RKO (cell line): ENCODE results near the gene MUC3A.
A peak's percentile ranks its signal among the peaks of the same experiment; 100 is the strongest.
"Not testable (repeated sequence)": the region's sequence is repeated elsewhere in the genome, so short reads cannot be mapped to it uniquely, and the experiment has no call there.

Source experiments
- DNase-seq: peaks from one replicate; pipeline ENCODE4 v3.0.0-alpha.2; 2016; ENCODE audit warnings: low spot score

MUC3A gene

DNA sequence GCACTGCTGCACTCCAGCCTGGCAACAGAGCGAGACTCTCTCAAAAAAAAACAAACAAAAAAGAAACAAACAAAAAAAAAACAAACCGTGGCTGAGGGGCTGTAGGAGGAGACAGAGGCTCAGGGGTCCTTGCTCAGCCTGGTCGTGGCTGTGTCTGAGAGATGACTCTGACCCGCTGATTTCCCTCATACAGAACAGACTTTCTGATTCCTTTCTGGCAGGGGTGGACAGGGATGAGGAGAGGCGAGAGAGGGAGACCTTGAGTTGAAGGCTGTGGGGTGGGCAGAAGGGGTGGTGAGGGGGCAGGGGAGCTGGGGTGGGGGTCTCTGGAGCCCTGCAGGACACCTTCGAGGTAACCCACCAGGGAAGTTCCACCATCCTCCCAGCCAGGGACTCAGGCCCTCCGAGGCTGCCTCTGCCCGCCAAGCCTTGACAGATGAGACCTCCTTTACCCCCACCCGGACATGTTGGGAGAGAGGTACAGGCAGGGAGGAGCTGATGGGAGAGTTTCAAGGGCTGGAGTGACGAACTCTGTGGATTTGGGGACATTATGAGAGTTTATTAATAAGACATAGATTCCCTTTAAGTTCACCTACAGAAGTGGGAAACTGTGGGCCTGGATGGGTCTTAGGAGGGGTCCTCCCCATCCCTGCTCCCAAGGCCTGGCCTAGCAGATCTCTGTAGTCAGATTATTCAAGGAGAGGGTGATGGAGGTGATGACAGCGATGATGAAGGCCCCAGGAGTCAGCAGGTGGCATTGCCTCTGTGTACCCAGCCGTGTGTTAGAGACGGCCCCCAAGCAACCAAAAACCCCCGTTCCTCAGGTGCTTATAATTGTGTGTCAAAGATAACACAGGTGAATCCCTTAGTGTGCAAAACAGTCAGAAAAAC is 22.0 kb downstream of the MUC3A start:
- no peak for DNase-seq

DNA sequence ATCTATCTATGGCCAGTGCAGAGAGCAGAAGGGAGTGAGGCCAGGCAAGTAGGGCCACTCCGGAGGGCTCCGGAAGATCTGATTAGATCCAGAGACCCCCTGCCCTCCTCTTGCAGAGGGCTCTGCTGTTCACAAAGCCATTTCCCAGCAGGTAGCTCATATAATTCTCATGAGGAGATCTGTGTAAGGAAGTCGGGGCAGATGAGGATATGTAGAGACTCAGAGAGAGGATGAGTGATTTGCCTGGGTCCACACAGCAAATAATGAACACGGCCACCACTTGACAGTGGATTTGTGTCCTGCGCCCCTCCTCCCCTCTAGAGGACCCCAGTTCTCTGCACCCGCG is 22.6 kb downstream of the MUC3A start:
- DNase-seq, result no peak

DNA sequence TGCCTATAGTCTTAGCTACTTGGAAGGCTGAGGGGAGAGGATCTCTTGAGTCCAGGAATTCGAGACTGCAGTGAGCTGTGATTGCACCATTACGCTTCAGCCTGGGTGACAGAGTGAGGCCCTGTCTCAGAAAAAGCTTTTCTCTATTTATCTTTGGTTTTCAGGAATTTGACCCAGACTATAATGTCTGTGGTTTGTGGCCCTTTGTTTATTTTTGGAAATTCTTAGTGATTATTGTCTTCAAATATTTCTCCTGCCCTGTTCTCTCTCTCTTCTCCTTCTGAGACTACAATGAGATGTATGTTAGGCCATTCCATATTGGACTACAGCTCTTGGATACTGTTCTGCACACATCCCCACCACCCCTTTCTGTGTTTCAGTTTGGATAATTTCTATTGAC is 24.7 kb downstream of the MUC3A start:
- DNase-seq, result no peak

DNA sequence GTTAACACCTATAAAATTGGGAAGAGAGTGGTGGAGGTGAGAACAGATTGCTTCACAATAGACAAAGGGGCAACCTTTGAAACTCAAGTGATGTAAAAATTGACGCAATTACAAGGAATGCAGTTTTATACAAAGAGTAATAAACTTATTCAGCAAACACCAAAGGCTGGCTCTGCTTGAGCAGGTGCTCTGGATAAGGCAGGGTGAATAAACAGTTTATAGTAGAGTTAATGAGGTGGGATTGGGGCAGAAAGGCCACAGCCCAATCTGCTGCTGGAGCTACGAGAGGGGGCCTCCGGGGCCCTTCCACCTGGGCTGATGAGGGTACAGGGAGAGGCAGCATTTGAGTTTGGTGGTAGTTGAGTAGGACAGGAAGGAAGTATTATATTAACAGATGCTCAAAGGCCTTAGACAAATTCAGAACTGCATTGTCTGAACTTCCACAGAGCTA is 26.1 kb downstream of the MUC3A start:
- DNase-seq, result no peak

DNA sequence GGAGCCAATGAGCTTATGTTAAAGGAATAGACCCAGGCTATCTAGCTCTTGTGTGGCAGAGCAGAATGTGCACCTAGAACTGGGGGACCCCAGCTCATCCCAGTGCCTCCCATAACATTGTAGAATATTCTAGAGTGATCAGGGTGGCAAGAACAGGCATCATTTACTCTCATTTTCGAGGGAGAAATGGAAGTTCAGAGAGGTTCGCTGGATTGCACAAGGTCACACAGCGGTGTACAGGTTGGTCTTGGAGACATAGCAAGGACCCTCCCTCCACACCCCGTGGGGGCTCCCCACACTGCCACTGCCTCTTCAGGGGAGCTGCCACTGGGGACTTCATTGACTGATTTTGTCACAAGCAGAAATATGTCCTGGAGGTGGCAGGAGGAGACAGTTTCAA is 29.0 kb downstream of the MUC3A start:
- DNase-seq, result no peak

DNA sequence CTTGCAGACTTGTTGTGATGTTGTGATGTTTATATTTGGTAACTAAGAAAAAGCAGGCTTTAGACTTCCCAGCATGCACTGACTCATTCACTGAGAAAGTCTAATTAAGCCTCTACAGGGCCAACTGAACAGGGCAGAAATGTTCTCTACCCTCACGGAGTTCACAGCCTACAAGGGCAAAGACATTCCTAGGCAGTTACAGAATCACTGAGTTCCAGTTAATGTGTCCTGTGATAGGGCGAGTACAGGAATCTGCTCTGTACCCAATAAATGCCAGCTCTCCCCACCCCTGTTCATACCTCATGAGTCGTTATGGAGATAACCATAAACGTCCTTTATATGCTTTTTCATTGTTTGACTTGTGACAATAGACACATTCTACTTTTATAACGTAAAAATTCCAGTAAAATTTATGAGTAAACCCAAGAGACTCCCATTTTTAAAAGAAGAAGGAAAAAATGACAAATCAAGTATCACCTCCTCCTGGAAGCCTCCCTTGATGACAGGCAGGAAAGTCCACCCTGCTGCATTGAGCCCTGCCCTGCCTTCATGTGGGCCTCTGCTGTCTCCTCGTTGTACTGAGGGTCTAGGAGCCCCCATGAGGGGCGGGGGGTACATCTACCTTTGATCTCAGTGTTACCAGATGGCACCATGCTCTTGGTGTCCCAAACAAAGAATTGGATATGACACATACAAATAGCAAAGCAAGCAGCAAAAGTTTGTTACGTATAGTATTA is 34.3 kb downstream of the MUC3A start:
- DNase-seq, result peak; percentile 55

DNA sequence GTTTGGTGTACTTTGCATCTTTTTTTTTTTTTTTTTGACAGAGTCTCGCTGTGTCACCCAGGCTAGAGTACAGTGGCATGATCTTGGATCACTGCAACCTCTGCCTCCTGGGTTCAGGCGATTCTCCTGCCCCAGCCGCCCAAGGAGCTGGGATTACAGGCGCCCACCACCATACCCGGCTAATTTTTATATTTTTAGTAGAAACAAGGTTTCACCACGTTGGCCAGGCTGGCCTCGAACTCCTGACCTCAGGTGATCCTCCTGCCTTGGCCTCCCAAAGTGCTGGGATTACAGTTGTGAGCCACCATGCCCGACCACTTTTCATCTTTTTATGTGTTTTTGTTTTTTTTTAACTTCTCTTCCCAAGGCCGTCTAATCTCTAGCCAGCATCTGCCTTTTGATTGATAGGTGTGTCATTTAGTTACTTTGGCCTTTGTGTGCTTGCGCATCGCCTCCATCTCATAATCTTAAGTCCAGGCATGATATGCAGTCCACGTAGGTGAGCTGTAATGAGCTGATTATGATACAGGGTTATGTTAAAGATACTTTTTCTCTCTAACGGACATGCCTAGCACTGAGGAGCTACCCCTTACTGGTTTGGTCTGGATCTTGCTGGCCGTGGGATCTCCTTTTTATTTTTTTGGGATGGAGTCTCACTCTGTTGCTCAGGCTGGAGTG is 35.0 kb downstream of the MUC3A start:
- not testable (repeated sequence) for DNase-seq

DNA sequence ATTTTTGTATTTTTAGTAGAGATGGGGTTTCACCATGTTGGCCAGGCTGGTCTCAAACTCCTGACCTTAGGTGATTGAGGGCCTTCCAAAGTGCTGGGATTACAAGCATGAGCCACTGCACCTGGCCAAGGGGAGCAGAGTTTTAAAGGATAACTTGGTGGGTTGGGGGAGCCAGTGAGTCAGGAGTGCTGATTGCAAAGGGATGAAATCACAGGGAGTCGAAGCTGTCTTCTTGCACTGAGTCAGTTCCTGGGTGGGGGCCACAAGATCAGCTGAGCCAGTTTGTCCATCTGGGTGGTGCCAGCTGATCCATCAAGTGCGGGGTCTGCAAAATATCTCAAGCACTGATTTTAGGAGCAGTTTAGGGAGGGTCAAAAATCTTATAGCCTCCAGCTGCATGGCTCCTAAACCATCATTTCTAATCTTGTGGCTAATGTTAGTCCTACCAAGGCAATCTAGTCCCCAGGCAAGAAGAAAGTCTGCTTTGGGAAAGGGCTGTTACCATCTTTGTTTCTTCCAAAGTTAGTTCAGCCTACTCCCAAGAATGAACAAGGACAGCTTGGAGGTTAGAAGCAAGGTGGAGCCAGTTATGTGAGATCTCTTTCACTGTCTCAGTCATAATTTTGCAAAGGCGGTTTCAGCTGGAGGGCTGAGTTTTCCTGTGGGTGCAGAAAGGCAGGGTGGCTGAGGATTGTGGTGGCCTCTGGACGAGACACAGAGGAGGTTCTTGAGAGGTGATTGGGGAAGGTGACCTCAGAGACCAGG is 35.9 kb downstream of the MUC3A start:
- not testable (repeated sequence) for DNase-seq

DNA sequence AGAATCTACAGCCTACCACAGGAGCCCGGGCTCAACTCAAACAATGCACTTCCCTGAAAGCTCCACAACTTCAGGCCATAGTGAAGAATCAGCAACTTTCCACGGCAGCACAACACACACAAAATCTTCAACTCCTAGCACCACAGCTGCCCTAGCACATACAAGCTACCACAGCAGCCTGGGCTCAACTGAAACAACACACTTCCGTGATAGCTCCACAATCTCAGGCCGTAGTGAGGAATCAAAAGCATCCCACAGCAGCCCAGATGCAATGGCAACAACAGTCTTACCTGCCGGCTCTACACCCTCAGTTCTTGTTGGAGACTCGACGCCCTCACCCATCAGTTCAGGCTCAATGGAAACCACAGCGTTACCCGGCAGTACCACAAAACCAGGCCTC is 42.3 kb downstream of the MUC3A start:
- no peak for DNase-seq

DNA sequence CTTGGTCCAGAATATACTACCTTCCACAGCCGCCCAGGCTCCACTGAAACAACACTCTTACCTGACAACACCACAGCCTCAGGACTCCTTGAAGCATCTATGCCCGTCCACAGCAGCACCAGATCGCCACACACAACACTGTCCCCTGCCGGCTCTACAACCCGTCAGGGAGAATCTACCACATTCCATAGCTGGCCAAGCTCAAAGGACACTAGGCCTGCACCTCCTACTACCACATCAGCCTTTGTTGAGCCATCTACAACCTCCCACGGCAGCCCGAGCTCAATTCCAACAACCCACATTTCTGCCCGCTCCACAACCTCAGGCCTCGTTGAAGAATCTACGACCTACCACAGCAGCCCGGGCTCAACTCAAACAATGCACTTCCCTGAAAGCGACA is 42.9 kb downstream of the MUC3A start:
- not testable (repeated sequence) for DNase-seq

DNA sequence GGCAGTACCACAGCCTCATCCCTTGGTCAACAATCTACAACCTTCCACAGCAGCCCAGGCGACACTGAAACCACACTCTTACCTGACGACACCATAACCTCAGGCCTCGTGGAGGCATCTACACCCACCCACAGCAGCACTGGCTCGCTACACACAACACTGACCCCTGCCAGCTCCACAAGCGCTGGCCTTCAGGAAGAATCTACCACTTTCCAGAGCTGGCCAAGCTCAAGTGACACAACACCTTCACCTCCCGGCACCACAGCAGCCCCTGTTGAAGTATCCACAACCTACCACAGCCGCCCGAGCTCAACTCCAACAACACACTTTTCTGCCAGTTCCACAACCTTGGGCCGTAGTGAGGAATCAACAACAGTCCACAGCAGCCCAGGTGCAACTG is 45.3 kb downstream of the MUC3A start:
- not testable (repeated sequence) for DNase-seq

DNA sequence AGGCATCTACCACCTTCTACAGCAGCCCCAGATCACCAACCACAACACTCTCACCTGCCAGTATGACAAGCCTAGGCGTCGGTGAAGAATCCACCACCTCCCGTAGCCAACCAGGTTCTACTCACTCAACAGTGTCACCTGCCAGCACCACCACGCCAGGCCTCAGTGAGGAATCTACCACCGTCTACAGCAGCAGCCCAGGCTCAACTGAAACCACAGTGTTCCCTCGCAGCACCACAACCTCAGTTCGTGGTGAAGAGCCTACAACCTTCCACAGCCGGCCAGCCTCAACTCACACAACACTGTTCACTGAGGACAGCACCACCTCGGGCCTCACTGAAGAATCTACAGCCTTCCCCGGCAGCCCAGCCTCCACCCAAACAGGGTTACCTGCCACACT is 49.2 kb downstream of the MUC3A start:
- DNase-seq, result not testable (repeated sequence)

DNA sequence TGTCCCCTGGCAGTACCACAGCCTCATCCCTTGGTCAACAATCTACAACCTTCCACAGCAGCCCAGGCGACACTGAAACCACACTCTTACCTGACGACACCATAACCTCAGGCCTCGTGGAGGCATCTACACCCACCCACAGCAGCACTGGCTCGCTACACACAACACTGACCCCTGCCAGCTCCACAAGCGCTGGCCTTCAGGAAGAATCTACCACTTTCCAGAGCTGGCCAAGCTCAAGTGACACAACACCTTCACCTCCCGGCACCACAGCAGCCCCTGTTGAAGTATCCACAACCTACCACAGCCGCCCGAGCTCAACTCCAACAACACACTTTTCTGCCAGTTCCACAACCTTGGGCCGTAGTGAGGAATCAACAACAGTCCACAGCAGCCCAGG is 50.0 kb downstream of the MUC3A start:
- not testable (repeated sequence) for DNase-seq

DNA sequence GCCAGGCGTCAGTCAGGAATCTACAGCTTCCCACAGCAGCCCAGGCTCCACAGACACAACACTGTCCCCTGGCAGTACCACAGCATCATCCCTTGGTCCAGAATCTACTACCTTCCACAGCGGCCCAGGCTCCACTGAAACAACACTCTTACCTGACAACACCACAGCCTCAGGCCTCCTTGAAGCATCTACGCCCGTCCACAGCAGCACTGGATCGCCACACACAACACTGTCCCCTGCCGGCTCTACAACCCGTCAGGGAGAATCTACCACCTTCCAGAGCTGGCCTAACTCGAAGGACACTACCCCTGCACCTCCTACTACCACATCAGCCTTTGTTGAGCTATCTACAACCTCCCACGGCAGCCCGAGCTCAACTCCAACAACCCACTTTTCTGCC is 50.7 kb downstream of the MUC3A start:
- not testable (repeated sequence) for DNase-seq

DNA sequence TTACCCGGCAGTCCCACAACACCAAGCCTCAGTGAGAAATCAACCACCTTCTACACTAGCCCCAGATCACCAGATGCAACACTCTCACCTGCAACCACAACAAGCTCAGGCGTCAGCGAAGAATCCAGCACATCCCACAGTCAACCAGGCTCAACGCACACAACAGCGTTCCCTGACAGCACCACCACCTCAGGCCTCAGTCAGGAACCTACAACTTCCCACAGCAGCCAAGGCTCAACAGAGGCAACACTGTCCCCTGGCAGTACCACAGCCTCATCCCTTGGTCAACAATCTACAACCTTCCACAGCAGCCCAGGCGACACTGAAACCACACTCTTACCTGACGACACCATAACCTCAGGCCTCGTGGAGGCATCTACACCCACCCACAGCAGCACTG is 53.0 kb downstream of the MUC3A start:
- DNase-seq, result not testable (repeated sequence)

DNA sequence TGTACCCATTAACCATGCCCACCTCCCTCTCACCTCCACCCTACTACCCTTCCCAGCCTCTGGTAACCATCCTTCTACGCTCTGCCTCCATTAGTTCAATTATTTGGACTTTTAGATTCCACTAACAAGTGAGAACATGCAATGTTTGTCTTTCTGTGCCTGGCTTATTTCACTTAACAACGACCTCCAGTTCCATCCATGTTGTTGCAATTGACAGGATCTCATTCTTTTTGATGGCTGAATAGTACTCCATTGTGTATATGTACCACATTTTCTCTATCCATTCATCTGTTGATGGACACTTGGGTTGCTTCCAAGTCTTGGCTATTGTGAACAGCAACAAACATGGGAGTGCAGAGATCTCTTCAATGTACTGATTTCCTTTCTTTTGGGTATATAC is 58.0 kb downstream of the MUC3A start:
- DNase-seq, result not testable (repeated sequence)

DNA sequence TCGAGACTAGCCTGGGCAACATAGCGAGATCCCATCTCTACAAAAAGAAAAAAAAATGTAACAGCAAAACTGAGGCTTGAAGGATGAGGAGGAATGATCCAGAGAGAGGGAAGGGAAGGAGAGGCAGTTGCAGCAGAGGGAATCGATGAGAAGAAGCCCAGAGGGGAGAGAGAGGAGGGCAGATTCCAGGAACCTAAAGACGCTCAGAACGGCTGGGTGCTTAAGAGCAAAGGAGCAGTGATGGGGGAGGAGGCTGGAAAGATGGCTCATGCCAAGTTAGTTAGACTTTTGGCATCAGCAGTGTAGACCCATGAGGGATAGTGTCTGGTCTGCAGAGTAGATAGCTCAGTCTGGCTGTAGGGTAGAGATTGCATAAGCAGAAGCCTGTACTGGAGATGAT is 60.3 kb downstream of the MUC3A start:
- no peak for DNase-seq

DNA sequence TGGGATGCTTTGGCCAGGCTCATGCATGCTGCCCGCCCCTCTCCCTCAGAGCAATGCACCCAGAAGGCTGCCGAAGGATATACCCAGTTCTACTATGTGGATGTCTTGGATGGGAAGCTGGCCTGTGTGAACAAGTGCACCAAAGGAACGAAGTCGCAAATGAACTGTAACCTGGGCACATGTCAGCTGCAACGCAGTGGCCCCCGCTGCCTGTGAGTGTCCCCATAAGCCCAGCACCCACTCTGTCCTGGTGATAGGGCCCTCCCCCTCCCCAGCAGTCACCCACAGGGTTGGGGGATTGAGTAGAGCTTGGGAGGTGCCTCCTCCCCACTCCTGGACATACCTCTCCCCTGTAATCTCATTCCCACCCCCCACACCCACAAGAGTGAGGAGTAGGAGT is 63.6 kb downstream of the MUC3A start:
- no peak for DNase-seq

DNA sequence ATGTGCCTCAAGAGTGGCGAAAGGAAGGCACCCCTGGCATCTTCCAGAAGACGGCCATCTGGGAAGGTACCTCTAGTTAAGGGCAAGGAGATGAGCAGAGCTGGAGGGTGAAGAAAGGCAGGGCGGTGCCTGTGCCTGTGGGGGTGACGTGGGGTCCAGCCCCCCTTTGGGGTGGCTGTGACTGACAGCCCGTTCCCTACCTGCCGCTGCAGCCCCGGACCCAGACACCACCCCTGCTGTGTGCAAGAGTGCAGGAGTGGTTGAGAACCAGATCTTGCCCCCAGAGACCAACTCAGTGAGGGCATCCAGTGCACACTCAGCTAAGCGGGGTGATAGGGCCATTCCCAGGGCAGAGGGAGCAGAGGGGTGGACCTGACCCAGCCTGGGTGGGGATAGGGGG is 66.3 kb downstream of the MUC3A start:
- no peak for DNase-seq

DNA sequence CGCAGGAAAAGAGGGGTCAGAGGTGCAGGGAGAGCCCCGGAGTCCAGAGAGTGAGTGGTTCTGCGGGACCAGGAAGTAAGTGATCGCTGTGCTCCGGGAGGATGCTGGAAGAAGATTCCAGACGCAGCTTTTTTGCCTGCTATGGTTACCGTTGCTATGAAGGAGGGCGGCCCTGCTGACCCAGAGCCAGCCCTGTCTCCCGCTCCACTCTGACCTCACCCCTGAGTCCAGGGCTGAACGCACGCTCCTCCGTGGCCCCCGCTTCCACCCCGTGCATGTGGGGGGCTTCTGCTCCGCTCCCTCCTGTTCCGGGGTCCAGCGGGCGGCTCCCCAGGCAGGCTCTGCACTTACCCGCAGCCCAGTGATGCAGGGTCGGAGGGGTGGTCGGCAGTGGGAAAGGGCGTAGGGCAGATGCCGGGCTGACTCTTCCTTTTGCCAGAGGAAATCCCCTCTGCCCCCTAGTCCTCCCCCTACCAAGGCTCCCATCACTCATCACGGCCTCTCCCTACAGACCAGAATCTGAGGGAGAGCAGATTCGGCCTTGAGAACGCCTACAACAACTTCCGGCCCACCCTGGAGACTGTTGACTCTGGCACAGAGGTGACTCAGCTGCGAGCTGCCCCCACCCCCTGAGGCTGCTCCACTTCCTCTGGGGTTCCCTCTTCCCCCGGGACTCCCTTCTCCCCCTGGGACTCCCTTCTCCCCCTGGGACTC is 67.9 kb downstream of the MUC3A start:
- peak; percentile 98 for DNase-seq
